DOHH2 (cell line): Measurements from ENCODE around the gene IGSF6.
"Not testable (repeated sequence)": the region's sequence is repeated elsewhere in the genome, so short reads cannot be mapped to it uniquely, and the experiment has no call there.

Source experiments
- H3F3A ChIP-seq: fragments of 200-600 bp; sonication (generic), shearing (Covaris generic); 2 replicates; pipeline ENCODE4 v1.6.0; 2016; ENCODE audit warnings: antibody characterized with exemption, mild to moderate bottlenecking; ENCODE audit not compliant: control insufficient read depth, insufficient read depth
- H3K27ac ChIP-seq: fragments of 200-600 bp; sonication (generic); 2 replicates; pipeline ENCODE4 v1.5.1; 2014; ENCODE audit warnings: low read depth, mild to moderate bottlenecking, low read length, moderate library complexity
- H3K27me3 ChIP-seq: fragments of 200-600 bp; sonication (generic); 2 replicates; pipeline ENCODE4 v1.6.1; 2014; ENCODE audit warnings: mild to moderate bottlenecking, low read length, mixed read lengths; ENCODE audit not compliant: control insufficient read depth
- H3K36me3 ChIP-seq: fragments of 200-600 bp; sonication (generic); 2 replicates; pipeline ENCODE4 v1.6.1; 2014; ENCODE audit warnings: mild to moderate bottlenecking, low read length, moderate library complexity, mixed read lengths; ENCODE audit not compliant: control insufficient read depth
- H3K4me1 ChIP-seq: fragments of 200-600 bp; sonication (generic); 2 replicates; pipeline ENCODE4 v1.6.1; 2014; ENCODE audit warnings: mild to moderate bottlenecking, low read length, mixed read lengths; ENCODE audit not compliant: control insufficient read depth
- H3K4me2 ChIP-seq: fragments of 200-600 bp; sonication (generic); 2 replicates; pipeline ENCODE4 v1.6.0; 2014; ENCODE audit warnings: mild to moderate bottlenecking, low read length, moderate library complexity
- H3K4me3 ChIP-seq: fragments of 200-600 bp; sonication (generic); 2 replicates; pipeline ENCODE4 v1.5.1; 2014; ENCODE audit warnings: mild to moderate bottlenecking, low read length, mixed read lengths
- H3K79me2 ChIP-seq: fragments of 200-600 bp; sonication (generic); 2 replicates; pipeline ENCODE4 v1.6.1; 2014; ENCODE audit warnings: mild to moderate bottlenecking, low read length, mixed read lengths; ENCODE audit not compliant: control insufficient read depth
- H3K9me2 ChIP-seq: fragments of 200-600 bp; sonication (generic); replicated peaks from 2 replicates; pipeline ENCODE4 v1.6.1; 2014; ENCODE audit warnings: mild to moderate bottlenecking, low read length, mixed read lengths; ENCODE audit not compliant: control insufficient read depth
- H3K9me3 ChIP-seq: fragments of 200-600 bp; sonication (generic); 2 replicates; pipeline ENCODE4 v1.6.1; 2014; ENCODE audit warnings: antibody characterized with exemption, low read length, mixed read lengths; ENCODE audit not compliant: control insufficient read depth, insufficient read depth
- H4K20me1 ChIP-seq: fragments of 200-600 bp; sonication (generic); 2 replicates; pipeline ENCODE4 v1.6.0; 2014; ENCODE audit warnings: low read depth, mild to moderate bottlenecking, antibody characterized with exemption, low read length, moderate library complexity; ENCODE audit not compliant: control insufficient read depth, insufficient read depth
- CTCF ChIP-seq: fragments of 200-600 bp; sonication (generic); IDR thresholded peaks from one replicate; pipeline ENCODE4 v1.5.1; 2014; ENCODE audit warnings: antibody characterized with exemption, mild to moderate bottlenecking, low read depth, low read length; ENCODE audit not compliant: poor library complexity, severe bottlenecking
- EZH2phosphoT487 ChIP-seq: fragments of 200-600 bp; sonication (generic); IDR thresholded peaks from 2 replicates; pipeline ENCODE4 v1.6.1; 2017; ENCODE audit warnings: borderline replicate concordance, mild to moderate bottlenecking, antibody characterized with exemption, low read length, moderate library complexity, mixed read lengths

Gene IGSF6

GRCh38 chr16:21697032-21697431, 44.6 kb upstream of the IGSF6 start:
- no peaks in the 10 kb centered on the region for H4K20me1 ChIP-seq
- no peaks in the 10 kb centered on the region for H3K79me2 ChIP-seq
- H3K9me2 ChIP-seq, result no peaks in the 10 kb centered on the region

GRCh38 chr16:21694609-21695008, 42.2 kb upstream of the IGSF6 start:
- H3F3A ChIP-seq, result no peaks in the 10 kb centered on the region
- no peaks in the 10 kb centered on the region for H3K9me2 ChIP-seq
- no peaks in the 10 kb centered on the region for H3K36me3 ChIP-seq
- H3K79me2 ChIP-seq, result no peaks in the 10 kb centered on the region
- H3K9me3 ChIP-seq, result no peaks in the 10 kb centered on the region
- H3K27me3 ChIP-seq, result peaks cover 8% of the 10 kb centered on the region; the same call in 1 of the 2 replicates
- no peak overlapping the region for H3K4me3 ChIP-seq
- no peaks in the 10 kb centered on the region for H3K4me1 ChIP-seq
- H3K4me2 ChIP-seq, result no peak overlapping the region
- H3K27ac ChIP-seq, result no peak overlapping the region
- TF ChIP-seq CTCF (no peak), EZH2phosphoT487 (no peak)
- no peaks in the 10 kb centered on the region for H4K20me1 ChIP-seq

More at GRCh38 chr16:21697032-21697431, 44.6 kb upstream of the IGSF6 start:
- Histone ChIP-seq H3K36me3 (no peaks in the 10 kb centered on the region), H3K4me3 (no peak overlapping the region), H3F3A (no peaks in the 10 kb centered on the region), H3K4me2 (no peak overlapping the region), H3K27ac (no peak overlapping the region), H3K27me3 (peaks cover 16% of the 10 kb centered on the region; the same call in 1 of the 2 replicates), H3K4me1 (no peaks in the 10 kb centered on the region), H3K9me3 (no peaks in the 10 kb centered on the region)
- no peak for TF ChIP-seq EZH2phosphoT487
- no peak for TF ChIP-seq CTCF

GRCh38 chr16:21690967-21691366, 38.6 kb upstream of the IGSF6 start:
- not testable (repeated sequence) for H4K20me1 ChIP-seq, H3K4me3 ChIP-seq, H3K79me2 ChIP-seq, H3K4me2 ChIP-seq, H3K36me3 ChIP-seq, H3K9me2 ChIP-seq, H3K9me3 ChIP-seq, H3F3A ChIP-seq, H3K4me1 ChIP-seq, H3K27ac ChIP-seq
- H3K27me3 ChIP-seq, result peaks cover 10% of the 10 kb centered on the region

- no peaks in the 10 kb centered on the region for H3K79me2 ChIP-seq
- no peaks in the 10 kb centered on the region for H4K20me1 ChIP-seq
- no peak overlapping the region for H3K4me2 ChIP-seq
- no peaks in the 10 kb centered on the region for H3K9me2 ChIP-seq
- H3K4me3 ChIP-seq, result no peak overlapping the region
- TF ChIP-seq CTCF (no peak), EZH2phosphoT487 (no peak)
- no peaks in the 10 kb centered on the region for H3K36me3 ChIP-seq
- no peaks in the 10 kb centered on the region for H3K9me3 ChIP-seq
- no peaks in the 10 kb centered on the region for H3F3A ChIP-seq
- peaks cover 3% of the 10 kb centered on the region for H3K4me1 ChIP-seq
- H3K27me3 ChIP-seq, result peaks cover 7% of the 10 kb centered on the region
- no peak overlapping the region for H3K27ac ChIP-seq
Observed at GRCh38 chr16:21689107-21689506, 36.7 kb upstream of the IGSF6 start.
